Measurements from ENCODE around the gene DMBX1. TPM values are rescaled to one million over a fixed set of nuclear protein-coding genes. Genes with fewer than 3 reads are reported as not detected.

The DMBX1 gene
- total RNA-seq, 2 experiments from 2014 or later = 0.10 to 0.12 TPM

DNA sequence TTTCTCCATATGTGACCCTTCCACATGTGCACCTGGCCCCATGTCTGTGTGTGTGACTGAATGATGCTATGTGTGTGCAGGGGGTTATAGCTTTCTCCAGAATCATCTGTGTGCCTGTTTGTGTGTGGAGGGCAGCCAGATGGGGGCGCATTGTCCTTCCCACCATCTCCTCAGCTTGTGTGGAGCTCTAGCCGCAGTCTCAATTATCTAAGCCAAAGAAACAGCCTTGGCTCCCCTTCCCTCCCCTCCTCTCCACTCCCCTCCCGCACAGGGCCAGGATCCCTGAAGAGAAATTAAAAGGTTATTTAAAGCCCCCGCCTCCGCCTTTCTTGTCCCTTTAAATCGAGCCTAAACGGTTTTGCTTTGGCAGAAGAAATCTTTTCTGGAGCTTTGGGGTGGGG is 1.8 kb upstream of the DMBX1 start:
- H3K27me3 Mint-ChIP-seq = peaks cover 77% of the 10 kb centered on the region
- intact Hi-C loops (cut with micrococcal nuclease) = loop anchor here (2.0 kb wide), 2 partner anchors 41 to 45 kb away; no protein-coding TSS in a partner anchor
- H3K9me3 Mint-ChIP-seq = no peaks in the 10 kb centered on the region
- no peaks in the 10 kb centered on the region for H3K36me3 Mint-ChIP-seq
- H3K4me1 Mint-ChIP-seq (ENCODE audit: low read depth) = peaks cover 33% of the 10 kb centered on the region
- CTCF ChIA-PET = interaction anchor here (0.5 to 5.3 kb wide), 11 partner anchors 18 to 672 kb away, joined by 3 to 23 read pairs (median 5); no protein-coding TSS in a partner anchor
- POLR2A ChIA-PET = no interaction called here
- no peak overlapping the region for H3K27ac Mint-ChIP-seq
- peak; percentile 53 for DNase-seq
- no peak overlapping the region for H3K4me3 Mint-ChIP-seq

DNA sequence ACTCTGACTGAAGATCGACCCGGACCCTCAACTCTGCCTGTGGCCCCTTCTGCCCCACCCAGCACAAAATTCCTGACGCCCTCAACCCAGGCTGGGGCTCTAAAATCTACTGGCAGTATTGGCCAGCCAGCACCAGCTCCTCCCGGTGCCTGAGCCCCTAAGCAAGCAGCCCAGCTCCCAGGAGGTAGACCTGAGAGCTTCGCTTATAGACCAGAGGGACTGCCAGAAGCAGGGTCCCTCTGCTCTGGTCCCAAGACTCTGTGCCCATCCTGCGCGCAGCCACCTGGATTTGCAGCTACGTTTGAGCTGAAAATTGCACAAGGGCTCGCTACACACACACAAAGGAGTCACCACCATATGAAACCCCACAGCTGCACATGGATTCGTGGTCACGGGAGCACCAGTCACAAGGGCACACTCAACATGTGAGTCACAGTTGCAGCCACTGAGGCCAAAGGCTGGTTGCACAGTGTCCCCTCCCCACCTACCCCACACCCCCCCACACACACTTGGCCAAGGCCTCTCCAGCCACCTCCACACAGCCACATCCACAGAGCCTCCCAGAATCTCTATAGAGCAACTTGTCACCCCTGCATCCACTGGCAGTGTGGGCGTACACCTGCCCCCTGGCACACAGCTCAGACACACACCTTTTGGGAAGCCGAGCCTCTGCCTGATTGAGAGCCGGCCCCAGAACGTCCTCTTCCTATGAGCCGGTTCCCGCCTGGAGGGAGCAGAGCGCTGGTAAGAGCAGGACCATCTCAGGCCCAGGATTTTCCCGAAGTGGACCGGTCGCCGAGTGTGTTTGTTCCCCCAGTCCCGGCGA is 1.1 kb upstream of the DMBX1 start:
- Mint-ChIP-seq H3K4me1 (ENCODE audit: low read depth) (peaks cover 33% of the 10 kb centered on the region), H3K9me3 (no peaks in the 10 kb centered on the region), H3K4me3 (peak overlapping the region; percentile 67), H3K27me3 (peaks cover 79% of the 10 kb centered on the region), H3K36me3 (no peaks in the 10 kb centered on the region), H3K27ac (no peak overlapping the region)
- intact Hi-C loops (cut with micrococcal nuclease) = loop anchor here (2.0 kb wide), 1 partner anchor 46 kb away; no protein-coding TSS in a partner anchor
- CTCF ChIA-PET = interaction anchor here (0.5 to 5.3 kb wide), 10 partner anchors 19 to 672 kb away, joined by 3 to 23 read pairs (median 6); no protein-coding TSS in a partner anchor
- peak; percentile 52 for DNase-seq
- POLR2A ChIA-PET = no interaction called here

DNA sequence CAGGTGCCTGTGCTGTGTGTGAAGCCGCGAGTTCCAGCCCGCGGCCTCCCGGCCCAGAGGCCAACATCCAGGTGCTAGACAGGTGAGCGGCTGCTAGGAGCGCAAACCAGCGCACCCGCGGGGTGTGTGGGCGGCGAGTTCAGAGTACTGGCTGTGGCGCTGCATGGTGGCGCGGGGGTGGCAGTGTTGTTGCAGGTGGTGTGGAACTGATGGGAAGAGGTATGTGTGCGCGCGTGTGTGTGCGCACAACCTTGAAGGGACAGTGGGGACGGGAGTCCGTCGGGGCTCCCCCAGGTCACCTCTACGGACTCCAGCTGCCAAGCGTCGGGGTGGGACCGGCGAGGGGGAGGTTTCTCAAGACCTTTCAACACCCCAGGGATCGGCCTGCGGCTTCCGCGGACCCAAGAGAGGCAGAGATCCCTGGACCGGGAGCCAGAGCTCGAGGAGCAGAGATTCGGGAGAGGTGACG is 433 bp upstream of the DMBX1 start:
- intact Hi-C loops (cut with micrococcal nuclease) = loop anchor here (2.0 kb wide), 1 partner anchor 46 kb away; no protein-coding TSS in a partner anchor
- no peaks in the 10 kb centered on the region for H3K9me3 Mint-ChIP-seq
- ChIA-PET CTCF (interaction anchor here (2.0 to 5.3 kb wide), 4 partner anchors 37 to 43 kb away, joined by 6 to 23 read pairs (median 14); no protein-coding TSS in a partner anchor), POLR2A (no interaction called here)
- peaks cover 81% of the 10 kb centered on the region for H3K27me3 Mint-ChIP-seq
- H3K27ac Mint-ChIP-seq = no peak overlapping the region
- H3K36me3 Mint-ChIP-seq = no peaks in the 10 kb centered on the region
- H3K4me3 Mint-ChIP-seq = peak overlapping the region; percentile 67
- H3K4me1 Mint-ChIP-seq (ENCODE audit: low read depth) = peaks cover 33% of the 10 kb centered on the region
- DNase-seq = peak; percentile 60

DNA sequence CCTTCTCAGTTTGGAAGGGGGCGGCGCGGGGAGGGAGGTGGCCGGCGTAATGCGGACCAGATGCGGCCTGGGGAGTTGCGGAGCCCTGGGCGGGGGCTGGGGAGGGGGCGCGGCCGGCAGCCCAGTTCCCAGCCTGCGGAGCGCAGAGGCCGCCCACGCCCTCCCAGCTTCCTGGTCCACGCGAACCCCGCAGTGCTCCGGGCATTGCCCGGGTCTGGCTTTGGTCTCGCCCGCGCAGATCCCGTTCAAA is 695 bp downstream of the DMBX1 start:
- Mint-ChIP-seq H3K4me3 (no peak overlapping the region), H3K4me1 (ENCODE audit: low read depth) (peaks cover 33% of the 10 kb centered on the region), H3K9me3 (no peaks in the 10 kb centered on the region), H3K36me3 (no peaks in the 10 kb centered on the region), H3K27ac (no peak overlapping the region), H3K27me3 (peaks cover 81% of the 10 kb centered on the region)
- ChIA-PET POLR2A (no interaction called here), CTCF (interaction anchor here (5.3 kb wide), 1 partner anchor 39 kb away, joined by 23 read pairs; no protein-coding TSS in a partner anchor)
- intact Hi-C loops (cut with micrococcal nuclease) = no loop called here
- DNase-seq = no peak

DNA sequence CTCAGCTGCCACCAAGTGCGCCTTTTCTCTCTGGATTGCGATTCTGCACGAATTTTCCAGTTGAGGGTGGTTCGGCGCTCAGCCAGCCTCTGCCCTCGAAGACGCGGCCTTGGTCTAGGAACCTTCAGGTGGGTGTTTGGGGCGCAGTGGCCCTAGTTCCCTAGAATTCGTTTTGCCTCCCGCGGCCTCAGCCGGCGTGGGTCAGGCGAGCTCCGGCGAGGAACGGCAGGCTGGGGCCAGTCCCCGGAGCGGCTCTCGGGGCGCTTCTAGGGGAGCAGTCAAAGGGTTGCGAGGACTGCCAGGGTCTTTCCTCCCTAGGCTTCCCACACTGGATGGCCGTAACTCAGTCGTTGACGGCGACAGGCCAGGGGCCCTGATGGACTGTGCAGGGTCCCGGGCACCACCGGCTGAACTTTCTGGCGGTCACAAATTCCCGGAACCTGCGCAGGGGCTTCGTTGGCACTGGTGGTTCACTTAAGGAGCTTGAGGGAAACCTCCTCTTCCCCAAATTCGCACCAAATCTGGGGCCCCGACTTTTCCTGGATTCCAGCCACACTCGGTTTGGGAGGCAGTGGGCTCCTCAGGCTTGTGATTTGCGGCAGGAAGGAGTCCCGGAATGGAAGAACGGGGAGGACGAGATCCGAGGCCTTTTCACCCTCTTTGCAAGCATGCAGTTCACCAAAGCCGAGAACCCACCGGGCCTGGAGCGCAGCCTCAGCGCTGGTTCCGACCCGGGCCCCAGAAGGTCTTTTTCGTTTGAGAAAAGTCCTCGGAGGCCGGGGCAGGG is 1.2 kb downstream of the DMBX1 start:
- Mint-ChIP-seq H3K4me3 (no peak overlapping the region), H3K36me3 (no peaks in the 10 kb centered on the region), H3K27ac (no peak overlapping the region), H3K27me3 (peaks cover 84% of the 10 kb centered on the region), H3K9me3 (no peaks in the 10 kb centered on the region), H3K4me1 (ENCODE audit: low read depth) (peaks cover 33% of the 10 kb centered on the region)
- POLR2A ChIA-PET = no interaction called here
- CTCF ChIA-PET = interaction anchor here (5.3 kb wide), 1 partner anchor 38 kb away, joined by 23 read pairs; no protein-coding TSS in a partner anchor
- intact Hi-C loops (cut with micrococcal nuclease) = no loop called here
- DNase-seq = no peak

DNA sequence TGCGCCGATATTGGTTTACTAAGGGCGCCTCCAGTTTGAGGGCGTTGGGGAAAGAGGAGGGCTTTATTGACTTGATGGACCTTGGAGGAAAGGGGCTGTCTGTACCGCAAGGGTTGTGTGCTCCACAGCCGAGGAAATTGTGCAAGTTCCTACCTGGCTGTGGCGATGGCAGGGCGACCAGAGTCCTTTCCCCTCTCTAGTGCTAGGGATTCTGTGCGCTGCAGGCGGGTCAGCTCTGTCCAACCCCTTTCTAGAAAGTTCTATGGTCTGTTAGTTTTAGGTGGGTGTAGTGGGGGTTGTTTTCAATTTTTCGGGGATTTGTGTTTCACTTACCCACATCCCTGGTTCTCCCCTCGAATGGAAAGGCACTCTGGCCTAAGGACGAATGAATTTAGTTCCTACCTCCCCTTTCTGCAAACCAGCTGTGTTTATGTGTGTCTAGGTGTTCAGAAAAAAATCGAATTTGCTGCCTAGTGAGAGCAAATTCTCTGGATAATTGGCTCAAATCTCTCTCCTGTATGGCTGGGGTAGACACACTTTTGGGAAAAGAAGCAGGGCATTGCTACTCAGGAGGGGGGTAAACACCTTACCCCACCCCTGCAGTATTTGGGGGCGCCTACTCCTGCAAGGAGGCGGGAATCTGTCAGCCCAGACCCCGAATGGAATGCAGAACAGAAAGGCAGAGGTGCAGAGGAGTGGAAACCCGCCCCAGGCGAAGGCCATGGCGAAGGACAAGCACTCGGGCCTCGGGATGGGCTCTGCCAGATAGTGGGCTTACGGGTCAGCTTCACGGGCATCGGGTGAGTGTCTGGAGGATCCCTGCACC is 2.0 kb downstream of the DMBX1 start:
- Mint-ChIP-seq H3K4me1 (ENCODE audit: low read depth) (peaks cover 33% of the 10 kb centered on the region), H3K27ac (no peak overlapping the region), H3K4me3 (no peak overlapping the region), H3K36me3 (no peaks in the 10 kb centered on the region), H3K9me3 (no peaks in the 10 kb centered on the region), H3K27me3 (peaks cover 82% of the 10 kb centered on the region)
- intact Hi-C loops (cut with micrococcal nuclease) = no loop called here
- POLR2A ChIA-PET = no interaction called here
- no peak for DNase-seq
- CTCF ChIA-PET = interaction anchor here (1.1 to 5.3 kb wide), 4 partner anchors 31 to 37 kb away, joined by 3 to 23 read pairs (median 12); no protein-coding TSS in a partner anchor

DNA sequence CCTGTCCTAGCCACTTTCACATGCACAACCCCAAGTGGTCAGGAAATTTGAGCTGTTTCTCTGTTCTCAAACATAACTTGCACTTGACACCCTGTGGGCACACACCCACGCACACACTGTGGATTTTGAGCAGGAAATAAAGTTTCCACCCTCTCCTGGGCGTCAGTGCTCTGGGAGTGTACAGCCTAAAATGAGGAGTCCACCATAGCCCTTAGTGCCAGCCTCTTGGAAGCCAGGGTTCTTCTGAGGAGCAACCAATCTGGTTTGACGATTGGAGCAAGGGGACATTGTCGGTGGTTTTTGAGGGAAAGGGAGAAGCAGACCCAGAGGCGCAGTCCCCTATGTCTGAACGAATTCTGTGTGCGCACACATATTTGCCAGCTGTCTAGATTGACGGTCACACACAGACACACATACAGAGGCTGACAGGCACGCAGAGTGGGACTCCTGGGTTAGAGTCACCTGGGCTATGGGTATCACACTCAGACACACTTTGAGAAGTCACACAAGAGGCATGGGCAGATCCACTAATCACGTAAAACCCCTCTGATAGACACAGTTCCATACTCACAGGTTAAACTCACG is 2.7 kb downstream of the DMBX1 start:
- intact Hi-C loops (cut with micrococcal nuclease) = no loop called here
- CTCF ChIA-PET = interaction anchor here (1.1 to 4.2 kb wide), 3 partner anchors 31 to 35 kb away, joined by 3 to 16 read pairs (median 7); no protein-coding TSS in a partner anchor
- Mint-ChIP-seq H3K27ac (no peak overlapping the region), H3K36me3 (no peaks in the 10 kb centered on the region), H3K9me3 (no peaks in the 10 kb centered on the region), H3K27me3 (peaks cover 75% of the 10 kb centered on the region), H3K4me1 (ENCODE audit: low read depth) (peaks cover 33% of the 10 kb centered on the region), H3K4me3 (no peak overlapping the region)
- no peak for DNase-seq
- POLR2A ChIA-PET = no interaction called here

DNA sequence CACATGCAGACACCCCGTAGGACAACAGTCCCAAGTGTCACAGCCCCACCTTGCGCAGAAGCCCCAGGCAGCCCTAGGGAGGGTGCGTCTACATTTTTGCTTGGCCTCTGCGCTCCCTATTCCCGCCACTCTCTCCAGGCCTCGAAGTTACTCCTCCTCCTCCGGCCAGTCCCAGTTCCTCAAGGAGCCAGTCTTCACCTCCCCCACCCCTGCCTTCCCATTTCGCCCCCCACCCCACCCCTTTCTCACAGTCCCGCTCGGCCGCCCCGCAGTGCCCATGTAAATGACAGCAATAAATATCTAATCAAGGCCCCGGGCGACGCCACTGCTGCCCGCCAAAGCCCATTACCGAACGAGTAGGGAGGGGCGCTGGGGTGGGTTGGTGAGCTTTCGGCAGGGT is 3.2 kb downstream of the DMBX1 start:
- no peak for DNase-seq
- Mint-ChIP-seq H3K4me3 (no peak overlapping the region), H3K9me3 (no peaks in the 10 kb centered on the region), H3K27ac (no peak overlapping the region), H3K36me3 (no peaks in the 10 kb centered on the region), H3K4me1 (ENCODE audit: low read depth) (peaks cover 33% of the 10 kb centered on the region), H3K27me3 (peaks cover 71% of the 10 kb centered on the region)
- ChIA-PET POLR2A (no interaction called here), CTCF (interaction anchor here (1.6 to 4.2 kb wide), 2 partner anchors 30 to 35 kb away, joined by 7 to 16 read pairs; no protein-coding TSS in a partner anchor)
- intact Hi-C loops (cut with micrococcal nuclease) = no loop called here

DNA sequence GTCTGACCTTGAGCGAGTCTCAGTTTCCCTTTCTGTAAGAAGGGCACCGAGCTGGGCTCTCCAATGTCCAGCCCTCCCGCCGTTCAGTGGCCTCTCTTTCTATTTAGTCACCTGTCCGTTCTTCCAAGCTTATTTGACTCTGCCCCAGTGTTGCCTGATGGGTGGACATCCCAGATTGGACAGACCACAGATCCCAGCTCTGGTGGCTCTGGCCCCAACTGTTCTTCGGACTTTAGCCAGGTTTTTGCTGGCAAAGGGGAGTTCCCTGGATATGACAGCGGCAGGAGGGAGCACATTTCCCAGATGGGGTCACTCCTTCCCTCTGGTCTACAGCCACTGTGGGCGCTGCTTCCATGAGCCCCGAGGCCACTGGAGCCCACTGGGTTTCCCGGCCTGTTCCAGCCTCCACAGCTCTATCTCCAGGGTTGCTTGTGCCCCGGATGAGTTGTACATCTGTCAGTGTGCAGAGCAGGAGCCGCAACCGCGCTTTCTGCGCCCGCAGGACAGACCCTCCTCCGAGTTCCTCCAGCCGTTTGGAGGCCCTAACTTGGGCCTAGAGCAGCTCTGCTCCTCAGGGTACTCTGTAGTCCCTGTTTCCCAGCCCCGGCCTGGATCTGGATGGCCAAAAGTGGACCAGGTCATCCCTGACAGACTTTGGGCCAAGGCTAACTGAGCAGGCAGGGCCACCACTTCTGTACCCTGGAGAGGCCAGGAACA is 3.8 kb downstream of the DMBX1 start:
- no peak overlapping the region for H3K27ac Mint-ChIP-seq
- H3K4me1 Mint-ChIP-seq (ENCODE audit: low read depth) = peaks cover 30% of the 10 kb centered on the region
- CTCF ChIA-PET = interaction anchor here (1.5 to 4.2 kb wide), 3 partner anchors 28 to 34 kb away, joined by 4 to 16 read pairs (median 7); no protein-coding TSS in a partner anchor

DNA sequence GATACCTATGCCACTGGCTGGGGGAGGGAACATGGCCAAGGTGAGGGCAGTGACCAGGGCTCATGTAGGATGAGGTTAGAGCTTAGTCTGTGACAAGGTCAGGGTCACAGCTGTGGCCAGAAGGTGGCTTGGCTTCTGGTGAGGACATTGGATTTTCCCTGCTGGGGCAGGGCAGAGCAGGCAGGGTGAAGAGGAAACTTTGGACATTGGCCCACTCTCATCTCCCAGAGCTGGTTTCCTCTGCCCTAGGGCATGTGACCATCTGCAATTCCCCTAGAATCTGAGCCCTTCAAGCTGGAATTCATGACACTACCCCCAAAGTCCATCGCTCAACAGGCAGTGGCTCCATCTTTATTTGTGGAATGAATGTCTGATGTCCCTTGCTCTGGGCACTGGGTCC is 5.3 kb downstream of the DMBX1 start:
- Mint-ChIP-seq H3K4me1 (ENCODE audit: low read depth) (peaks cover 17% of the 10 kb centered on the region), H3K27me3 (peaks cover 56% of the 10 kb centered on the region), H3K27ac (no peak overlapping the region), H3K9me3 (no peaks in the 10 kb centered on the region), H3K36me3 (no peaks in the 10 kb centered on the region), H3K4me3 (no peak overlapping the region)
- POLR2A ChIA-PET = no interaction called here
- no peak for DNase-seq
- CTCF ChIA-PET = interaction anchor here (0.8 to 4.2 kb wide), 3 partner anchors 27 to 48 kb away, joined by 3 to 16 read pairs (median 4); no protein-coding TSS in a partner anchor
- intact Hi-C loops (cut with micrococcal nuclease) = no loop called here

More for the DNA sequence above, 3.8 kb downstream of the DMBX1 start:
- POLR2A ChIA-PET = no interaction called here
- Mint-ChIP-seq H3K4me3 (no peak overlapping the region), H3K36me3 (no peaks in the 10 kb centered on the region), H3K27me3 (peaks cover 69% of the 10 kb centered on the region), H3K9me3 (no peaks in the 10 kb centered on the region)
- DNase-seq = no peak
- intact Hi-C loops (cut with micrococcal nuclease) = no loop called here

DNA sequence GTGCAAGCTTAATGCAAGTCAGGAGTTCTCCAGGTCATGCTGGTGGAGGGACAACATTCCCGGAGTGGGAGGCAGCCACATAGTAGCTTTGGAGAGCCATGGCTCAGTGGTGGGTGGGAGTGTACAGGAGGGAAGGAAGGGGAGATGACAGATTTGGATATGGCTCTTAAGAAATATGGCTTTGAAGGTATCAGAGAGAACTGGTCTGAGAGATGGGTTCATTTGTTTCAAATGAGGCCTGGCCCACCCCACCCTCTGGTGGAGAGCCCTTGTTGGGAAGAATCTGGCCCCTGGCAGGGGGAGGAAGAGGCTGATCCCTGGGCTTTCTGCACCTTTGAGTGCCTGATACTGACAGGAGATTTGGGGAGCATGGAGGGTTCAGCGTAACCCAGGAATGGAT is 6.1 kb downstream of the DMBX1 start:
- Mint-ChIP-seq H3K27me3 (peaks cover 52% of the 10 kb centered on the region), H3K9me3 (no peaks in the 10 kb centered on the region), H3K36me3 (no peaks in the 10 kb centered on the region), H3K4me3 (no peak overlapping the region), H3K27ac (no peak overlapping the region), H3K4me1 (ENCODE audit: low read depth) (peaks cover 11% of the 10 kb centered on the region)
- intact Hi-C loops (cut with micrococcal nuclease) = no loop called here
- DNase-seq = no peak
- ChIA-PET POLR2A (no interaction called here), CTCF (interaction anchor here (4.2 kb wide), 1 partner anchor 32 kb away, joined by 16 read pairs; no protein-coding TSS in a partner anchor)

Measured in activated CD4-positive, alpha-beta memory T cell treated with anti-CD3 and anti-CD28 coated beads for 36 hours (primary cell).